HL-60/S4 treated with phorbol 12-myristate 13-acetate at 8.2 ng/mL for 4 days and 3 days (cell line): ENCODE data around the gene NSRP1.
"Not testable (repeated sequence)": the region's sequence is repeated elsewhere in the genome, so short reads cannot be mapped to it uniquely, and the experiment has no call there.

ENCODE experiments used
- in situ Hi-C: fragments of 300-500 bp; cut with MboI; formaldehyde crosslinking; loops from 2 replicates; pipeline ENCODE4 v1.15.0; 2022; ENCODE audit warnings: low sequenced_read_pairs

The NSRP1 gene

GRCh38 chr17:30219833-30220232, 103.2 kb downstream of the NSRP1 start:
- in situ Hi-C loops: no loop called here

GRCh38 chr17:30220414-30220813, 103.8 kb downstream of the NSRP1 start:
- in situ Hi-C loops: no loop called here

GRCh38 chr17:30221346-30221745, 104.7 kb downstream of the NSRP1 start:
- in situ Hi-C loops: no loop called here

- in situ Hi-C loops: no loop called here
These were observed 105.6 kb downstream of the NSRP1 start for GRCh38 chr17:30222251-30222650.

GRCh38 chr17:30222721-30223175, 106.1 kb downstream of the NSRP1 start:
- in situ Hi-C loops: no loop called here

- in situ Hi-C loops: no loop called here
These were observed 107.9 kb downstream of the NSRP1 start for GRCh38 chr17:30224419-30224960.

GRCh38 chr17:30225112-30225511, 108.5 kb downstream of the NSRP1 start:
- in situ Hi-C loops: no loop called here

GRCh38 chr17:30225919-30226553, 109.4 kb downstream of the NSRP1 start:
- in situ Hi-C loops: no loop called here

- in situ Hi-C loops: no loop called here
These were observed 110.3 kb downstream of the NSRP1 start for GRCh38 chr17:30226878-30227277.

- in situ Hi-C loops: no loop called here
These were observed 111.4 kb downstream of the NSRP1 start for GRCh38 chr17:30228011-30228410.

GRCh38 chr17:30229012-30229411, 112.4 kb downstream of the NSRP1 start:
- in situ Hi-C loops: no loop called here

- in situ Hi-C loops: not testable (repeated sequence)
These were observed 113.4 kb downstream of the NSRP1 start for GRCh38 chr17:30230009-30230408.

- in situ Hi-C loops: no loop called here
These were observed 114.0 kb downstream of the NSRP1 start for GRCh38 chr17:30230596-30231125.

GRCh38 chr17:30232015-30232823, 115.6 kb downstream of the NSRP1 start:
- in situ Hi-C loops: no loop called here

GRCh38 chr17:30232824-30233427, 116.3 kb downstream of the NSRP1 start:
- in situ Hi-C loops: no loop called here

- in situ Hi-C loops: no loop called here
These were observed 117.7 kb downstream of the NSRP1 start for GRCh38 chr17:30234296-30234695.

GRCh38 chr17:30234964-30235363, 118.3 kb downstream of the NSRP1 start:
- in situ Hi-C loops: no loop called here

GRCh38 chr17:30235386-30236296, 119.0 kb downstream of the NSRP1 start, which contains the start of gene SLC6A4:
TSS of gene SLC6A4 (minus strand) at chr17:30235697. CDS start at chr17:30221958, 13,739 bp downstream.
- in situ Hi-C loops: no loop called here
